Nephron progenitor cell (in vitro differentiated cells): Measurements from ENCODE around the gene PPP4R1.

Experiments used
- DNase-seq: peaks from one replicate; pipeline ENCODE4 v3.0.0; 2021
- H3K27ac Mint-ChIP-seq: 2 replicates; pipeline ENCODE4 v1.8.0; 2021; ENCODE audit warnings: mild to moderate bottlenecking, moderate library complexity, mixed read lengths
- H3K27me3 Mint-ChIP-seq: 2 replicates; pipeline ENCODE4 v1.8.0; 2021; ENCODE audit warnings: mild to moderate bottlenecking, low read depth, mixed read lengths; ENCODE audit not compliant: poor library complexity
- H3K36me3 Mint-ChIP-seq: 2 replicates; pipeline ENCODE4 v1.8.0; 2021; ENCODE audit warnings: low read depth, mixed read lengths
- H3K4me1 Mint-ChIP-seq: 2 replicates; pipeline ENCODE4 v1.8.0; 2021; ENCODE audit warnings: mixed read lengths
- H3K4me3 Mint-ChIP-seq: 2 replicates; pipeline ENCODE4 v1.8.0; 2021; ENCODE audit warnings: mild to moderate bottlenecking, moderate library complexity, mixed read lengths
- H3K9me3 Mint-ChIP-seq: 2 replicates; pipeline ENCODE4 v1.8.0; 2021; ENCODE audit warnings: mild to moderate bottlenecking, moderate library complexity, mixed read lengths
- CTCF ChIP-seq: fragments of 200-600 bp; sonication (generic); IDR thresholded peaks from 2 replicates; pipeline ENCODE4 v1.5.0; 2021; ENCODE audit warnings: antibody characterized with exemption

Gene PPP4R1

GRCh38 chr18:9613550-9614400, 584 bp downstream of the PPP4R1 start:
- Mint-ChIP-seq H3K4me1 (peaks cover 51% of the 10 kb centered on the region), H3K27me3 (peaks cover 3% of the 10 kb centered on the region), H3K9me3 (no peaks in the 10 kb centered on the region), H3K36me3 (peaks cover 28% of the 10 kb centered on the region), H3K27ac (peak overlapping the region; percentile 97), H3K4me3 (peak overlapping the region; percentile 98)
- TF ChIP-seq CTCF = no peak
- peak; percentile 70 for DNase-seq

GRCh38 chr18:9612977-9613376, 1.4 kb downstream of the PPP4R1 start:
- H3K27ac Mint-ChIP-seq = no peak overlapping the region
- peaks cover 4% of the 10 kb centered on the region for H3K9me3 Mint-ChIP-seq
- TF ChIP-seq CTCF = no peak
- DNase-seq = no peak
- H3K4me1 Mint-ChIP-seq = peaks cover 54% of the 10 kb centered on the region
- H3K27me3 Mint-ChIP-seq = peaks cover 3% of the 10 kb centered on the region
- H3K36me3 Mint-ChIP-seq = peaks cover 36% of the 10 kb centered on the region
- H3K4me3 Mint-ChIP-seq = peak overlapping the region; percentile 98

- Mint-ChIP-seq H3K4me3 (peak overlapping the region; percentile 98), H3K36me3 (peaks cover 40% of the 10 kb centered on the region), H3K27ac (no peak overlapping the region), H3K9me3 (peaks cover 5% of the 10 kb centered on the region), H3K27me3 (peaks cover 3% of the 10 kb centered on the region), H3K4me1 (peaks cover 54% of the 10 kb centered on the region)
- DNase-seq = peak; percentile 3
- TF ChIP-seq CTCF = peak; percentile 48
Observed at GRCh38 chr18:9612215-9612830, 2.0 kb downstream of the PPP4R1 start.

- peaks cover 37% of the 10 kb centered on the region for H3K4me1 Mint-ChIP-seq
- H3K27me3 Mint-ChIP-seq = peaks cover 3% of the 10 kb centered on the region
- DNase-seq = no peak
- H3K9me3 Mint-ChIP-seq = peaks cover 16% of the 10 kb centered on the region
- peak overlapping the region; percentile 91 for H3K27ac Mint-ChIP-seq
- TF ChIP-seq CTCF = no peak
- no peak overlapping the region for H3K4me3 Mint-ChIP-seq
- H3K36me3 Mint-ChIP-seq = peaks cover 64% of the 10 kb centered on the region
Observed at GRCh38 chr18:9609190-9609589, 5.2 kb downstream of the PPP4R1 start.

- Mint-ChIP-seq H3K4me3 (no peak overlapping the region), H3K36me3 (peaks cover 69% of the 10 kb centered on the region), H3K9me3 (peaks cover 21% of the 10 kb centered on the region), H3K27me3 (peaks cover 3% of the 10 kb centered on the region), H3K27ac (peak overlapping the region; percentile 91), H3K4me1 (peaks cover 37% of the 10 kb centered on the region)
- no peak for TF ChIP-seq CTCF
- DNase-seq = no peak
Observed at GRCh38 chr18:9608728-9609127, 5.6 kb downstream of the PPP4R1 start.
